Smooth muscle cell (in vitro differentiated cells): ENCODE measurements around the gene ETS1. TPM values are rescaled to one million over a fixed set of nuclear protein-coding genes. Genes with fewer than 3 reads are reported as not detected.

Experiments
- DNase-seq: peaks from one replicate; lab custom pipeline; 2025; ENCODE audit not compliant: unreplicated experiment; lab: John Stamatoyannopoulos, UW
- H2AFZ ChIP-seq: fragments of 200-600 bp; sonication (generic); 2 replicates; pipeline ENCODE4 v1.6.0; 2016; ENCODE audit warnings: antibody characterized with exemption, low read depth, mild to moderate bottlenecking
- H3F3A ChIP-seq: fragments of 200-600 bp; sonication (generic); 2 replicates; pipeline ENCODE4 v1.6.0; 2017; ENCODE audit warnings: antibody characterized with exemption, low read depth
- H3K27ac ChIP-seq: fragments of 200-600 bp; sonication (generic); 2 replicates; pipeline ENCODE4 v1.5.1; 2016; ENCODE audit warnings: low read depth, mild to moderate bottlenecking
- H3K27me3 ChIP-seq: fragments of 200-600 bp; sonication (generic); 2 replicates; pipeline ENCODE4 v1.6.1; 2016; ENCODE audit warnings: low read depth, mild to moderate bottlenecking
- H3K36me3 ChIP-seq: fragments of 200-600 bp; sonication (generic); 2 replicates; pipeline ENCODE4 v1.5.1; 2016; ENCODE audit warnings: low read depth
- H3K4me1 ChIP-seq: fragments of 200-600 bp; sonication (generic); 2 replicates; pipeline ENCODE4 v1.5.1; 2016; ENCODE audit warnings: low read depth
- H3K4me2 ChIP-seq: fragments of 200-600 bp; sonication (generic); 2 replicates; pipeline ENCODE4 v1.6.0; 2016; ENCODE audit warnings: mild to moderate bottlenecking
- H3K4me3 ChIP-seq: fragments of 200-600 bp; sonication (generic); 2 replicates; pipeline ENCODE4 v1.5.1; 2016; ENCODE audit warnings: mild to moderate bottlenecking
- H3K79me2 ChIP-seq: fragments of 200-600 bp; sonication (generic); 2 replicates; pipeline ENCODE4 v1.6.0; 2016; ENCODE audit warnings: low read depth, mild to moderate bottlenecking
- H3K9ac ChIP-seq: fragments of 200-600 bp; sonication (generic); 2 replicates; pipeline ENCODE4 v1.6.0; 2016; ENCODE audit warnings: low read depth
- H3K9me3 ChIP-seq: fragments of 200-600 bp; sonication (generic); replicated peaks from 2 replicates; pipeline ENCODE4 v1.5.1; 2016; ENCODE audit warnings: low read depth
- H4K20me1 ChIP-seq: fragments of 200-600 bp; sonication (generic); 2 replicates; pipeline ENCODE4 v1.6.0; 2016; ENCODE audit warnings: low read depth
- WGBS: methylation state at CpG from one replicate; pipeline ENCODE4 v1.1.7; 2016; ENCODE audit warnings: low lambda C conversion rate; 5-methylcytosine and 5-hydroxymethylcytosine counted together
- polyA plus RNA-seq: library from polyadenylated mRNA; unstranded; fragments of >200 nt; fragmentation: Nextera tagmentation; extraction: Ambion mirVana; gene quantifications from 2 replicates; pipeline ENCODE4 v1.2.1, GENCODE V29; 2016
- total RNA-seq: library from RNA; depleted of rRNA; stranded (reverse); fragments of >200 nt; gene quantifications from 2 replicates; pipeline ENCODE4 v1.2.3, GENCODE V29; 2014
- TF ChIP-seq, protein P1 (sequence below): fragments of 200-600 bp; sonication (generic); IDR thresholded peaks from 2 replicates; pipeline ENCODE4 v1.5.1; 2017; ENCODE audit warnings: borderline replicate concordance, mild to moderate bottlenecking, antibody characterized with exemption; ENCODE audit not compliant: insufficient read depth, poor library complexity, severe bottlenecking

Gene ETS1
- total and polyA plus RNA-seq, 2 experiments from 2014 or later = 4.1 to 22.8 TPM

- WGBS = 1% methylated on average over 9 of the region's 9 CpGs
- peak overlapping the region; percentile 98 for H3K27ac ChIP-seq
- peak overlapping the region; percentile 59 for H3K4me2 ChIP-seq
- peak overlapping the region; percentile 80 for H3K9ac ChIP-seq
- H2AFZ ChIP-seq = no peak overlapping the region
- H3F3A ChIP-seq = peaks cover 44% of the 10 kb centered on the region
- peaks cover 43% of the 10 kb centered on the region for H3K79me2 ChIP-seq
- peaks cover 17% of the 10 kb centered on the region for H3K4me1 ChIP-seq
- H3K9me3 ChIP-seq = no peaks in the 10 kb centered on the region
- no peaks in the 10 kb centered on the region for H3K27me3 ChIP-seq
- no peaks in the 10 kb centered on the region for H3K36me3 ChIP-seq
- peak; percentile 43 for DNase-seq
- TF ChIP-seq, protein P1, sequence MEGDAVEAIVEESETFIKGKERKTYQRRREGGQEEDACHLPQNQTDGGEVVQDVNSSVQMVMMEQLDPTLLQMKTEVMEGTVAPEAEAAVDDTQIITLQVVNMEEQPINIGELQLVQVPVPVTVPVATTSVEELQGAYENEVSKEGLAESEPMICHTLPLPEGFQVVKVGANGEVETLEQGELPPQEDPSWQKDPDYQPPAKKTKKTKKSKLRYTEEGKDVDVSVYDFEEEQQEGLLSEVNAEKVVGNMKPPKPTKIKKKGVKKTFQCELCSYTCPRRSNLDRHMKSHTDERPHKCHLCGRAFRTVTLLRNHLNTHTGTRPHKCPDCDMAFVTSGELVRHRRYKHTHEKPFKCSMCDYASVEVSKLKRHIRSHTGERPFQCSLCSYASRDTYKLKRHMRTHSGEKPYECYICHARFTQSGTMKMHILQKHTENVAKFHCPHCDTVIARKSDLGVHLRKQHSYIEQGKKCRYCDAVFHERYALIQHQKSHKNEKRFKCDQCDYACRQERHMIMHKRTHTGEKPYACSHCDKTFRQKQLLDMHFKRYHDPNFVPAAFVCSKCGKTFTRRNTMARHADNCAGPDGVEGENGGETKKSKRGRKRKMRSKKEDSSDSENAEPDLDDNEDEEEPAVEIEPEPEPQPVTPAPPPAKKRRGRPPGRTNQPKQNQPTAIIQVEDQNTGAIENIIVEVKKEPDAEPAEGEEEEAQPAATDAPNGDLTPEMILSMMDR = no peak
- no peak overlapping the region for H3K4me3 ChIP-seq
- peaks cover 3% of the 10 kb centered on the region for H4K20me1 ChIP-seq
These were observed 119.7 kb downstream of the ETS1 start for GRCh38 chr11:128467610-128468041.

GRCh38 chr11:128467041-128467440 lies 120.3 kb downstream of the ETS1 start:
- peak overlapping the region; percentile 98 for H3K27ac ChIP-seq
- H3K36me3 ChIP-seq = peaks cover 4% of the 10 kb centered on the region
- peaks cover 39% of the 10 kb centered on the region for H3K79me2 ChIP-seq
- no peak overlapping the region for H3K4me3 ChIP-seq
- H3K9me3 ChIP-seq = no peaks in the 10 kb centered on the region
- peaks cover 44% of the 10 kb centered on the region for H3F3A ChIP-seq
- no peaks in the 10 kb centered on the region for H4K20me1 ChIP-seq
- H2AFZ ChIP-seq = no peak overlapping the region
- peak overlapping the region; percentile 80 for H3K9ac ChIP-seq
- DNase-seq = no peak
- peaks cover 17% of the 10 kb centered on the region for H3K4me1 ChIP-seq
- no peaks in the 10 kb centered on the region for H3K27me3 ChIP-seq
- peak overlapping the region; percentile 30 for H3K4me2 ChIP-seq
- TF ChIP-seq, protein P1 = no peak
- WGBS = 92% methylated on average over 6 of the region's 6 CpGs

DNA sequence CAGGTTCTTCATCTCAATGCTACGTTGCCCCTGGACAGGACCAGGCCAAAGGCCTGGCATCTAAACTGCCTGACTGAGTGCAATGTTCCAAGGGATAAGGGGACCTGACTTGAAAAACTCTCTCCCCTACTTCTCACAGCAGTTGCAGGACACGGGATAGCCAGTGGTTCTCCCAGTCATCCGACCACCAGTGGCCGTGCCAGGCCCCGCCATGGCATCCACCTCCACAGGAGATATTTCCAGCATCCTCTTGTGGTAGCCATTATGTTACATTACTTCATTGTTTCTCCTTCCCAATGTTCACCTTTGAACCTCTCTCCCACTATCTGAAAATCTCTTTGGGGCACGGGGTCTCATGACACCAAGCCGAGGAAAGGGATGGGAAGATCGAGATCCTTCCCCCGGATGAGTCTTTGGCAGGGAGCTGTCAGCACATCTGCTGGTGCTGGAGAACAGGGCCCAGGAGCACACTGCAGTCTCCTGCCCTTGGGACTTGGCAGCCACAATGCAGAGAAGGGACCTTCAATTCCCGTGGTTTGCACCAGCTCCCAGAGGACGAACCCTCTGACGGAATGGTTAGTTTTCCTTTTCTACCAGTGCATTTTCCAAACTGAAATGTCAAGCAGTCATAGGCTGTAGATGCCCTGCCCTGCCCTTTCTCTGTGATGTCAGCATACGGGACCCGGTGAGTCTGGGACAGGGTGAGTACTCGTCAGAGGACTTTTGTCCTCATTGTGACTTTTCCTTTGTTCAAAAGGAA lies 121.2 kb downstream of the ETS1 start:
- Histone ChIP-seq H4K20me1 (no peaks in the 10 kb centered on the region), H3K9ac (no peak overlapping the region), H2AFZ (no peak overlapping the region), H3K27me3 (no peaks in the 10 kb centered on the region), H3K36me3 (peaks cover 4% of the 10 kb centered on the region), H3K4me3 (no peak overlapping the region), H3K4me2 (no peak overlapping the region), H3K79me2 (peaks cover 36% of the 10 kb centered on the region), H3K4me1 (peaks cover 17% of the 10 kb centered on the region), H3K27ac (peak overlapping the region; percentile 98), H3K9me3 (no peaks in the 10 kb centered on the region), H3F3A (peaks cover 44% of the 10 kb centered on the region)
- TF ChIP-seq, protein P1 = no peak
- no peak for DNase-seq
- 92% methylated on average over 15 of the region's 15 CpGs for WGBS
